Activated T-helper 9 cell treated with anti-CD3 and anti-CD28 coated beads, Interleukin-2, amount 50 U/mL, for 16 hours (primary cell): Measurements from ENCODE around the gene CLDN19.

ENCODE experiments used
- DNase-seq: peaks from one replicate; pipeline ENCODE4 v3.0.0-alpha.2; 2020; ENCODE audit warnings: low read depth

The CLDN19 gene

DNA sequence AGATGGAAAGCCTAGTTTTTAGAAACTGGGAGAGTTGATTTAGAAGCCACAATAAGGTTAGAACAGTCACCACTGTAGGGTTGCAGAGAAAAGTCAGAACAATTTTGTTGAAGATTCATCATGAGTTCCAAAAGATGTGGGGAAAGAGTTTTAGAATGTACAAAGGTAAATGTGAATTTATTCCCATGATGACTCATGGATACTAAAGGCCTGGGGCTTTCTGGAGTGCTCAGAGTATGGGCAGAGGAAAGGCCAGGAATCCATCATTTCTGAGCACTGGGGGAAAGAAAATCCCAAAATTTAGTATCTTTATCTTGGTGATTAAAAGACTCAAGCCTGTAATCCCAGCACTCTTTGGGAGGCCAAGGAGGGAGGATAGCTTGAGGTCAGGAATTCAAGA is 40.0 kb downstream of the CLDN19 start:
- no peak for DNase-seq

DNA sequence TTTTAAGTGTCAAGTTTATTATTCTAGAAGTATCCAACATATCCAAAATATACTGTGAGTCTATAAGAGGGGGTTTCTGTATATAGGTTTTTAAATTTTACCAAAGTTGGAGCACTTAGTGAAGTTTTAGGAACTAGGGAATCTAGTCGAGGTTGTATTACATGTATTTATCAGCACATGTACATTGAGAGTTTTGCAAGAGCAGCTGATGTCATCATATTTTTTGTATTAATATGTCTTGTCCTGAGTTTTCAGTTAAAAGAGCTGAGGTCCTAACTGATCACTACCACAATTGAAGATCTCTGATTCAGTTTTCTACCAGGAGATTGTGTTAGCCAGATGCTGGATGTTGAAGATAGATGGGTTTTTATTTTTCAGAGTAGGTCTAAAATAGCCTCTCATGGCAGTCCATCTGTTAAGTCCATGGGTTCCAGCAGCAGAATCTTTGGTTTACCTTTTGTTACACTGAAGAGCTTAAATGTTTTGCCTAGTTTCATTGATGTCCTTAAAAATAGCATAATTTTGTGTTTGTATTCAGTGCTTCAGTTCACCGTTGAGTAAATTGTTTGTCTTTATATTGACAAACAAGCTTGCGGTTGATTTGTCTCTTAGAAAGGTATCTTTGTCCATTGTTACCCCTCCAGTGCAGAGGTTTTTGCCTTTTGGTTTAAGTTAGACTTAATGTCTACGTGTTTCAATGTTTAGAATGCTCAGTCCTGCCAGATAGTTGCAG is 41.8 kb downstream of the CLDN19 start:
- DNase-seq: no peak

DNA sequence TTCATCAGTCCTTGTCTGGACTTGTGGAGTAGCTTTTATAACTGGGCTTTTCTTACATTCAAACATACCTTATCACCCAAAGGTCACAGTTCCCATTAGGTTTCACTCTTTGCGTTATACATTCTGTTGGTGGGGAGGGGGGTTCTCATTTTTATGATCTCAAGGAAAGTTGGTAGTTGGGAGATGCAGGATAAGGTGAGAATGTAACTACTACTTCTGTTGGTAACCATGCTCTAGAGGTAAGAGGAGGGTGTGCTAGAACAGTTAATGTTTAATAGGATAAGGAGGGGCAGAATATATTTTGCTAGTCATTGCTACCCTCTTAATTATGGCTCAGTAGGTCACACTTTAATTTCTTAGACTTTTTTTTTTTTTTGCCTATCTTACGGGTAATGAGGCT is 47.1 kb downstream of the CLDN19 start:
- no peak for DNase-seq

DNA sequence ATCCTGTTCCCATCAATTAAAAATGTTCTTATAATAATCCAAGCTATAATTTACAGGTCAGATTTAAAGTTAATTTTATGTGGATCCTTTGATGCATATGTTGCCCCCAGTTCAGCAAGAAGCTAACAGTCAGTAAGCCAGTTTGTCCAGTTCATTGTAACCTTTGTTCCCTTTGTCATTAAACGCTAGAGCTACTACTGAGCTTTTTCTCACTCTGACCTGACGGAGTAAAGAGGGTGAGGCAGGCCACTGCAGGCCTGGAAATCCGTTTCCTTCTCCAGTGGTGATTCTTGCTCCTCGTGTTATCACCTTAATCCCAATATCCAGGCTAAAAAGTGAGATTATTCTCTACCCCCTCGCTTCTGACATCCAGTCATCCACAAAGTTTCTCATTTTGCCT is 47.6 kb downstream of the CLDN19 start:
- no peak for DNase-seq

DNA sequence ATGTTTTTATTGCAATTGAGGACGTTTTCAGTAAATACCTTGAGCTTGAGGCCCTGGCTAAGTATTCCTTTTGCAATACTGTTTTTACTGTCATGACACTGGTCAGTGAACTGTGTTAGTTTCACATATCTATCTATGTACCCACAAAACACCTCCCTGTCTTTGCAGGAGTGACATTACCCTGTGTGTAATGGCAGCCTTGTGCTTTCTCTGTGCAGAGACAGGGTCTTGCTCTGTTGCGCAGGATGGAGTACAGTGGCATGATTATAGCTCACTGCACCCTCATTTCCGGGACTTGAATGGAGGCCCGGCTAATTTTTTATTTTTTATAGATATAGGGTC is 48.9 kb downstream of the CLDN19 start:
- no peak for DNase-seq

DNA sequence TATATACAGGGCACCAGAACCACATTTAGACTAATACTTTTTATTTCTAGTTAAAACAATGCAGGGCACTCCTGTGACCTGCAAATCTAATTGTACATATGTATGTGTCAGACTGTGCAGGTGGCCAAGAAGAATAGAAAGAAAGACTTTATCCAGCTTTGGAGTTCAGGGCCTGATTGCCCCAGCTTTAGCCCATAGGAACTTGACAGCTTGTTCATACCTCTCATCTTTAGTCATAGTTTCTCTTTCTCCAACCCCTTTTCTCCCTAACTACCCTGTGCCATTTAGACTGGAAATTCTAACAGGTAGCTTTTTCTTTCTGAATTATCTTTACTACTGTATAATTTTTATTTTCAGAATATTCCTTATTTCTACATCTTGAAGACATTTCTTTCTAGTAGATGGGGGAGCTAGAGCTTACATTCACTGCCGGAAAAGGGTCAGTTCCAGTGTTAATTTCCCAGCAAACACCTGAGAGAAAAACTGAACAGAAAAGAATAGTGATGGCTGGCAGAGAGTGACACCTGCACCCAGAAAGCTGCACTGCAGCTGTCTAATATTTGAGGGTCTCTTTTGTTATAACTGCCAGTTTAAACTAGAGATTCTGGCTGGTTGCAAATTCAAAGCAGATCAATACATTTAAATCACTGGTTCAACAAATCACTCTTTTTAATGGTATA is 49.4 kb downstream of the CLDN19 start:
- DNase-seq: no peak

DNA sequence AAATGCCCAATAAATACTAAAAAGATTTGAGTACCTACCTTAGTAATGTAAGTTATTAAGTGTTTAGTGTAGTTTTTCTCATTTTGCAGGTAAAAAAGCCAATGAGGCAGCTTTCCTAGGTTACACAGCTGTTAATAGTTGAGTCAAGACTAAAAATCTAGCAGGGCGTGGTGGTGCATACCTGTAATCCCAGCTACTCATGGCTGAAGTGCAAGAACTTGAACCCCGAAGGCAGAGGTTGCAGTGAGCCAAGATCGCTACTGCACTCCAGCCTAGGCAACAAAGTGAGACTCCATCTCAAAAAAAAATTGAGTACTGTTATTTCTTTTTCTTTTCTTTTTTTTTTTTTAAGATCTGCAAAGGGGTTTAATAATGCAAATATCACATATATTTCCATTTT is 50.1 kb downstream of the CLDN19 start:
- no peak for DNase-seq

DNA sequence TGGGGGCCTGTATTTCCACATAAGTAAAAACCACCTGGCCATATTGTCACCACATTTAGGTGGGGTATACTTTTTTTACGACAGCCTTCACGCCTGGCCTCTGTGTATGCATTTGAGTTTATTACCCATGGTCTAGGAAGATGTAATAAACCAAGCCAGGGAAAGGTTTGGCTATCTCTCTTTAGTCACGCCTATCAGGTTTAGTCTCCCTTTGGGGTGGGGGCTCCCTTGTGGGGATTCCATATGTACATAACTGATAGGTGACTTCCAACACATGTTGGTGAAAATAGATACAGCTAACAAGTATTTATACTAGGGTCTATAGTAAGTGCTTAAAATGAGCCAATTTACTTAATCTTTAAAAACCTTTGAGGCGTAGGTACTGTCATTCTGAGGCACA is 53.6 kb downstream of the CLDN19 start:
- no peak for DNase-seq

DNA sequence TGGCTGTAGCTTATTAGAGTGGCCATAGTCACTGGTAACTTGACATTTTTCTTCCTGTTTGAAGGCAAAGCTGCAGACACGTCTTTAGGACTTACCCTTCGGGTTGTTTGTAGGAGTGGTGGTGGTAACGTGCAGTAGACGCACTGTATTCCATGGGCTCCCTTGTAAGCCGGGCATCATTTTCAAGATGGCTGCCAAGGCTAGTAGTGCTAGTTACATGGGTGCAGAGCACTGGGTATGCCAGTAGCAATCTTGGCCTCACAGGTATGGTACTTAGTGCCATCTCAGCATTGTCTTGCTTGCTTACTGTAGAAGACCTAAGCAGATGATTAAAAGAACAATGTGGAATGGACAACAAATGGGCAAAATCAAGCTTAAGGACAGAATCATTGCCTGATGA is 55.9 kb downstream of the CLDN19 start:
- no peak for DNase-seq
